ENCODE data around the gene NCOA1.
"Not testable (repeated sequence)": the region's sequence is repeated elsewhere in the genome, so short reads cannot be mapped to it uniquely, and the experiment has no call there.

The NCOA1 gene

GRCh38 chr2:24644032-24644431 lies 153.0 kb downstream of the NCOA1 start:
- no peak for DNase-seq

GRCh38 chr2:24650997-24651642 lies 160.1 kb downstream of the NCOA1 start:
- no peak for DNase-seq

- DNase-seq = no peak
These were observed 160.6 kb downstream of the NCOA1 start for GRCh38 chr2:24651643-24652003.

GRCh38 chr2:24652265-24653182 lies 161.5 kb downstream of the NCOA1 start:
- DNase-seq = no peak

GRCh38 chr2:24657818-24658217 lies 166.8 kb downstream of the NCOA1 start:
- DNase-seq = no peak

- DNase-seq = no peak
These were observed 167.6 kb downstream of the NCOA1 start for GRCh38 chr2:24658531-24659202.

GRCh38 chr2:24659862-24660261 lies 168.8 kb downstream of the NCOA1 start:
- no peak for DNase-seq

- DNase-seq = no peak
These were observed 176.5 kb downstream of the NCOA1 start for GRCh38 chr2:24667542-24667941.

GRCh38 chr2:24671230-24671629 lies 180.2 kb downstream of the NCOA1 start:
- DNase-seq = no peak

- DNase-seq = no peak
These were observed 181.5 kb downstream of the NCOA1 start for GRCh38 chr2:24672589-24672988.

GRCh38 chr2:24675338-24675737 lies 184.3 kb downstream of the NCOA1 start:
- DNase-seq = no peak

GRCh38 chr2:24676493-24676892 lies 185.4 kb downstream of the NCOA1 start:
- no peak for DNase-seq

- DNase-seq = not testable (repeated sequence)
These were observed 187.0 kb downstream of the NCOA1 start for GRCh38 chr2:24678066-24678465.

- DNase-seq = no peak
These were observed 189.1 kb downstream of the NCOA1 start for GRCh38 chr2:24680196-24680595.

GRCh38 chr2:24682304-24682703 lies 191.2 kb downstream of the NCOA1 start:
- no peak for DNase-seq

GRCh38 chr2:24683408-24683807 lies 192.4 kb downstream of the NCOA1 start:
- DNase-seq = no peak

- DNase-seq = no peak
These were observed 199.5 kb downstream of the NCOA1 start for GRCh38 chr2:24690524-24690923.

- DNase-seq = no peak
These were observed 200.8 kb downstream of the NCOA1 start for GRCh38 chr2:24691806-24692205.

GRCh38 chr2:24697792-24698191 lies 206.7 kb downstream of the NCOA1 start:
- no peak for DNase-seq

GRCh38 chr2:24702800-24703199 lies 211.7 kb downstream of the NCOA1 start:
- DNase-seq = no peak

- DNase-seq = no peak
These were observed 213.6 kb downstream of the NCOA1 start for GRCh38 chr2:24704692-24705091.

- no peak for DNase-seq
These were observed 216.1 kb downstream of the NCOA1 start for GRCh38 chr2:24707143-24707542.

- DNase-seq = no peak
These were observed 217.6 kb downstream of the NCOA1 start for GRCh38 chr2:24708537-24709152.
